ENCODE measurements around the gene UST. TPM values are rescaled to one million over a fixed set of nuclear protein-coding genes. Genes with fewer than 3 reads are reported as not detected.
A peak's percentile ranks its signal among the peaks of the same experiment; 100 is the strongest.

Gene UST
- total RNA-seq, 1 experiment from 2014 or later = 3.9 TPM

DNA sequence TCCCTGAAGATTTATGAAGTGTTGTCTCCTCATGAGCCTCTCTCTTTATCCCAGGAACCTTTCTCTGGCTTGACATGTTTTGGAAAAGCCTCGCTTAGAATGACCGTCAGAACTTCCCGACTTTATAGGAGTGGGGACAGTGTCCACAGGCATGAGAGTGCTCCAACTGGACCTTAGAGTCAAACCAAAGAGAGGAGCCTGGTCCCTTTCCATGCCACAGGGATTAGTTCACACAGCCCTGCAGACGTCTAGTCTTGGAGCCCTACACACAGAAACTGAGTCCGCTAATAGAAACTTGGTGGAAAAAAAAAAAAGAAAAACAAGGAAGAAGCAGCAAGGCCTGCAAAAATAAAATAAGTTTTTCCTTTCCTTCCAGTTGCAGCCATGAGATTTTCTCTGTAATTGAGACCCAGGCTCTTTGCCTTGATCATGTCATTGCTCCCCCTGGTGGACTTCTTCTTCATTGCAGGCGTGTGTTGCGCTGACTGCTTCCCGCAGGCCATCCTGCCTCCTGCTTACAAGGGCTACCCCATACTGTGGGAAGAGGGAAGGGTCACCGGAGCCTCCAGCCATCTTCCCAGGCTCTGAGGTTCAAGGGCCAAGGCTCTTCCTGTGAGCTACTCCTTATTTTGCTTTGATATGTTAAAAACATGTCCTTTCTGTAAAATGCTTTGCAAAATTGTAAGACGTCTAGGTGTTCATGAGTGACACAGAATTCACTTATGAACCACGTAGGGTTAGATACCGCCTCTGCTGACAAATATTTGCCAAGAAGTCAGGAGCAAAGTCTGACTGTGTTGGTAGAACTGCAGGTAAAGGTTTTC, 201.0 kb downstream of the UST start:
- Histone ChIP-seq H3K9ac (ENCODE audit: low read length) (no peak overlapping the region), H4K20me1 (ENCODE audit: low read length) (no peaks in the 10 kb centered on the region), H3K9me3 (ENCODE audit: low read length) (no peaks in the 10 kb centered on the region), H3K27ac (ENCODE audit: low read length) (no peak overlapping the region), H3F3A (ENCODE audit: low read length, unreplicated experiment) (no peaks in the 10 kb centered on the region), H3K27me3 (ENCODE audit: low read length) (no peaks in the 10 kb centered on the region), H3K79me2 (ENCODE audit: low read length) (no peaks in the 10 kb centered on the region), H3K4me3 (ENCODE audit: low read length) (no peak overlapping the region), H3K4me2 (ENCODE audit: low read length) (peak overlapping the region; percentile 15), H2AFZ (ENCODE audit: low read length) (no peak overlapping the region), H3K9me2 (replicated peaks; ENCODE audit: low read length) (no peaks in the 10 kb centered on the region), H3K36me3 (ENCODE audit: low read depth, low read length) (no peaks in the 10 kb centered on the region), H3K4me1 (ENCODE audit: insufficient read depth, low read length) (peaks cover 16% of the 10 kb centered on the region)
- TF ChIP-seq CTCF (conservative IDR thresholded peaks at IDR 0.05; ENCODE audit: low read depth, low read length) (peak; percentile 74), EZH2 (IDR thresholded peaks at IDR 0.05; ENCODE audit: low read length, unreplicated experiment) (no peak)
- intact Hi-C loops (cut with micrococcal nuclease) = loop anchor here (1.0 to 10.0 kb wide), 4 partner anchors 93 to 369 kb away; no protein-coding TSS in a partner anchor
- peak; percentile 88 for ATAC-seq
- DNase-seq = peak; percentile 86
- ChIA-PET CTCF (no interaction called here), POLR2A (ENCODE audit: unreplicated experiment) (no interaction called here)
- BruUV-seq (replicated peaks) = no TSS peak

GRCh38 chr6:148951662-148952061, 204.8 kb downstream of the UST start:
- Histone ChIP-seq H3K9me3 (ENCODE audit: low read length) (no peaks in the 10 kb centered on the region), H3K4me3 (ENCODE audit: low read length) (no peak overlapping the region), H3K36me3 (ENCODE audit: low read depth, low read length) (no peaks in the 10 kb centered on the region), H3K79me2 (ENCODE audit: low read length) (no peaks in the 10 kb centered on the region), H3K9ac (ENCODE audit: low read length) (no peak overlapping the region), H4K20me1 (ENCODE audit: low read length) (no peaks in the 10 kb centered on the region), H3F3A (ENCODE audit: low read length, unreplicated experiment) (no peaks in the 10 kb centered on the region), H3K4me1 (ENCODE audit: insufficient read depth, low read length) (peaks cover 19% of the 10 kb centered on the region), H3K4me2 (ENCODE audit: low read length) (peak overlapping the region; percentile 69), H2AFZ (ENCODE audit: low read length) (no peak overlapping the region; the same call in 1 of the 2 replicates), H3K27ac (ENCODE audit: low read length) (peak overlapping the region; percentile 8; the same call in 1 of the 2 replicates), H3K9me2 (replicated peaks; ENCODE audit: low read length) (no peaks in the 10 kb centered on the region), H3K27me3 (ENCODE audit: low read length) (no peaks in the 10 kb centered on the region)
- no peak for TF ChIP-seq CTCF (conservative IDR thresholded peaks at IDR 0.05; ENCODE audit: low read depth, low read length)
- no peak for TF ChIP-seq EZH2phosphoT487 (IDR thresholded peaks at IDR 0.05; ENCODE audit: borderline replicate concordance, low read length)
- no peak for TF ChIP-seq EZH2 (IDR thresholded peaks at IDR 0.05; ENCODE audit: low read length, unreplicated experiment)
- DNase-seq (no peak), ATAC-seq (no peak)
- CTCF ChIA-PET = no interaction called here
- POLR2A ChIA-PET (ENCODE audit: unreplicated experiment) = no interaction called here
- intact Hi-C loops (cut with micrococcal nuclease) = loop anchor here (1.0 kb wide), 1 partner anchor 75 kb away; no protein-coding TSS in a partner anchor
- BruUV-seq (replicated peaks) = no TSS peak
